Stimulated activated CD8-positive, alpha-beta memory T cell treated with anti-CD3 and anti-CD28 coated beads, Interleukin-15, amount 100 ng/mL, for 48 hours (primary cell): ENCODE results near the gene NME2.
"Not testable (repeated sequence)": the region's sequence is repeated elsewhere in the genome, so short reads cannot be mapped to it uniquely, and the experiment has no call there.

Experiments
- DNase-seq, 2 donors: peaks; one replicate each; pipeline ENCODE4 v3.0.0-alpha.2; 2020; ENCODE audit warnings: low read depth in 2 of 2

NME2 gene

DNA sequence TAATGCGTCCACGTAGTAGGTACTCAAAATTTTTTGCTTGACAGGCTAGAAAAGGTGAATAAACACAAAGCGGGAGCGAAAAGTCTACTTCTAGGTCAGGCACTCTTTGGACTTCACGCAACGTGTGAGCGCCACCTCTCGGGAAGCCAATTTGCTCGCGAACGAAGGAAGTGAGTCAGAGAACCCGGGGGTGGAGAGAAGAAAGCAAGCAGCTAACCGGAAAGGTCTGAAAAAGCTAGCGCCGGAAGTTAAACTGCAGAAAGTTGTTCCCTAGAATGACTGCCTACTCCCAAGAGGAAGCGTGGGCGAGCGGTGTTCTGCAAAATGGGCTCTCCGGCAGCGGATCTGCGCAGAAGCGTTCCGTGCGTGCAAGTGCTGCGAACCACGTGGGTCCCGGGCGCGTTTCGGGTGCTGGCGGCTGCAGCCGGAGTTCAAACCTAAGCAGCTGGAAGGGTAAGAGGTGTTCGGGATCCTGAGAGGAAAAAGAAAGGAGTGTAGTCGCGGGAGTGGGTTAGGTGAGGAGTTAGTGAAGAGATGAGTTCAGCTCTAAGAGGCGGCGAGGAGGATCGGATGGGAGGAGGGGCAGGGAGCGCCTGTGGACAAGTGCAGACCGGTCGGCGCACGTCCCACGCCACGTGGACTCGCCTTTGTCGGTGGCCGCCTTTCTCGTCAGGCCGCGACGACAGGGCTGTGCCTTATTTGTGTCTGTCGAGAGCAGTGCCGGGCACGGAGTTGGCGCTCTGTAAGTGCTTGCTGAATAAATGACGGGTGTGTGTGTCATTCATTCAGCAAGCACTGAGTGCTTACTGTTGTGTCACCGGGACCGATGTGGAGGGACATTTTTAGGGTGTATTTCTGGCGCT lies 12.8 kb upstream of the NME2 start, which contains the start of gene NME1:
Gene NME1 (plus strand): TSS at position 350 of the 863 bp plus-strand sequence. CDS start 2,096 bp downstream, outside the sequence.
- peak; percentile 90 to 91 for DNase-seq

DNA sequence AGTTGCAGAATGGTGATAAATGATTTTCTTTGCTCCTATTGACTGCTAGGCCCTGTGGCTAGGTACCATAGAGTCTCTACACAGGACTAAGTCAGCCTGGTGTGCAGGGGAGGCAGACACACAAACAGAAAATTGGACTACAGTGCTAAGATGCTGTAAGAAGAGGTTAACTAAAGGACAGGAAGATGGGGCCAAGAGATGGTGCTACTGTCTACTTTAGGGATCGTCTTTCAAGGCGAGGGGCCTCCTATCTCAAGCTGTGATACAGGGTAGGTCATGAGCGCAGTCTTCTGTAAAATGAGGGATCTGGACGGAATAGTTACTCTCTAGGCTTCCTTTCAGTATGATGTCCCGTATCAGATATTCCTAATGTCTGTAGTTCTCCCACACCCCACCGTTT lies 12.0 kb upstream of the NME2 start:
- DNase-seq, result no peak

DNA sequence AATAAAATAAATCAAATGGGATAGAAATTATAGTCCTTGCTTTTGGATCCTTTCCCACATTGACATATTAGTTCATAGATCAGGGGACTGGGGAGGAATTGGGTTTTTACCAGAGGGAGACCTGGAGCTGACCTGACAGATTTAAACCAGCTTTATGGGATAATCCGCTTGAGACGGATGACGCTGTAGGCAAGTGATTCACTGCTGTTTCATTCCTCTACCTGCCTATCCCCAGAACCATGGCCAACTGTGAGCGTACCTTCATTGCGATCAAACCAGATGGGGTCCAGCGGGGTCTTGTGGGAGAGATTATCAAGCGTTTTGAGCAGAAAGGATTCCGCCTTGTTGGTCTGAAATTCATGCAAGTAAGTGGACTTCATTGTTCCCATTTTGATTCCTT lies 10.8 kb upstream of the NME2 start:
- no peak for DNase-seq

DNA sequence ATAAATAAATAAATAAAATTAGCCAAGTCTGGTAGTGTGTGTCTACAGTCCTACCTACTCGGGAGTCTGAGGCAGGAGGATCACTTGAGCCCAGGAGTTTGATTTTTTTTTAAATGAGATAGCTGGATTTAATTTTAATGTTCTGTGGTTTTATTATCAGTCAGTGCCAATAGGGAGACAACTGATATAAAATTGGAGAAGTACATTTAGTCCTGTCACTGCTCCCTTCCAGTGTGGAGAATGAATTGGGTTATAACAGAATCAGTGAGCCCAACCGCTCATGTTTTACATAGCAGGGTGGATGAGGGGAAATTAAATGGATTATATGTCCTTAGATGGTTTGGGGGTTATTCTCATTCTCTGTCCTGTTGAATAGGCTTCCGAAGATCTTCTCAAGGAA lies 6.6 kb upstream of the NME2 start:
- DNase-seq, result no peak

DNA sequence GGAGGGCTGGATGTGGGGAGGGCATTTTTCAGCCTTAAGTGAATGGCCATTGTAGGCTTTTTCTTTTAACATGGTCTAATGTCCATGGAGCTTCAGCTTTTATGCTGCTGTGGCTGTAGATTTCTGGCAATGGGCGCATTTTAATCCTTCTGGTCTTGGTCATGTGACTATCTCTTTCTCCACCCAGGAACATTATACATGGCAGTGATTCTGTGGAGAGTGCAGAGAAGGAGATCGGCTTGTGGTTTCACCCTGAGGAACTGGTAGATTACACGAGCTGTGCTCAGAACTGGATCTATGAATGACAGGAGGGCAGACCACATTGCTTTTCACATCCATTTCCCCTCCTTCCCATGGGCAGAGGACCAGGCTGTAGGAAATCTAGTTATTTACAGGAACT lies 4.7 kb upstream of the NME2 start:
- DNase-seq, result no peak

DNA sequence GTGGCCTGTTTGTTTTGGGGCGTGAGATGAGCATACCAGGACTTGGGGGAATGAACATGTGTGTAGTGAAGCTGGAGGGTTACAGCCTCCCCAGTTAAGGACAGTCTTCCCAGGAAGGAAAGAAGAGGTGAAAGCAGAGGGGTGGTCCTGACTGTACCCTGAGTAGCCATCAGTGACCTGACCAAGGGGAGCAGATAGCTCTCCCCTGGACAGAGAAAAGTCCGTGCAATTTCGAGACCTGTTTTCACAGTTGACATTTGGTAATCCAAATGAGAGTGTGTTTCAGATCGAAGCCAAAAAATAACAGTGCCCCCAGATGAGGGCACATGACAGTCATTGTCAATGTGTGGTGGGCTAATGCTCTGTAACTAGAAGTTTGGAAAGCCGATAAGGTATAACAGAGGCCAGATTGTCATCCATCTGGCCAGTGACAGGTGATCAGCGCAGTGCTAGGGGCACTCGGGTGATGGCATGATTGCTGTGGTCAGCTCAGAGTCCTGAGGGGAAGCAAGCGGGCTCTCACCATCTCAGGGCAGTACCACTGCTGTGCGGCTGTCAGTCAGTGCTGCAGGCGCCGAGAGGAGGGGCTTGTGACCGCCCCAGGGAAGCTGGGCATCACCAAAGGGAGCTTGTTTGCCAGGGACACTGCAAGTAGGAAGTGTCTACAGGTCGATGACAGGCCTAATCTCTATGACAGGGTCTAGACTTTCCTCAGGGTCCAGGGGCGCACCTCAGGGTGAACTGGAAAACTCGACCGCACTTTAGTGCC lies 1.1 kb upstream of the NME2 start:
- no peak for DNase-seq

DNA sequence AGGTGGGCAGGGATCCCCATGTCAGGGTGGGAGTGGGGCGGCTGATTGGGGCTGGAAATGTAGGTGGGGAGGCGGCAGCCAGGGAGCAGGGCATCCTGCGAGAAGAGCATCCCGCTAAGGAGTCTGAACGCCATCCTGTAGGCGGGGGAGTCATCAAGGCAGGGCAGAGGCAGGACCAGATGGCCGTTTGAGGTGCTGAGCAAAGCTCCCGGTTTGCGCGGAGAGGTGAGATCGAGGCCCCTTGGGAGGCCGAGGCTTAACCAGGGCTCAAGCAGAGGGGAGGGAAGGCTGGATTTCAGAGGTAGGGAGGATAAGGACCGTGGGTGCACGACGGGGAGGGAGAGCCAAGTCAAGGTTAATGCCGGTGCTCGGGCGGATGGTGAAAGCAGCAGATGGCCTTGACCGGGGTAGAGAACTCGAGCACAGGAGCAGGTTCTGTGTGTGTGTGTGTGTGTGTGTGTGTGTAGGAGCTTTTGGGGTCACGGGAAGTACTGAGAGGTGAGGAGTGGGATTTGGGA lies 472 bp upstream of the NME2 start:
- no peak for DNase-seq

GRCh38 chr17:51166987-51167931 lies 1.0 kb downstream of the NME2 start:
- DNase-seq, result peak; percentile 55 to 69

GRCh38 chr17:51169340-51169739 lies 3.1 kb downstream of the NME2 start:
- no peak for DNase-seq

DNA sequence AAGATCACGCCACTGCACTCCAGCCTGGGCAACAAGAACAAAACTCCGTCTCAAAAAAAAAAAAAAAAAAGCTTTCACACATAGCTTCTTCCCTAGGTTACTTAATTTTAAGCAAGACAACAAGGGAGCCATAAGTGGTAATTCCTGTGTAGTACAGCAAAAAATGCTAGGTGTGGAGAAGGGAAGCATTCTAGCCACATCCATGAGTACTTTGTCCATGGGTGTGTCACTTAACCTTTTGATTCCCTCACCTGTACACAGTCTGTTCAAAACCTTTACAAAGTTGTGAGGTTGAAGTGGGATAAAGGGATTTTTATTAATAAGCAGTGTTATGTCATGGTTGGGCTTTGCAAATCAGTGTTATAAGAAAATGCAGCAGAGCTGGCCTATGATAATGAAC lies 4.5 kb downstream of the NME2 start:
- no peak for DNase-seq

- DNase-seq, result not testable (repeated sequence)
These were observed 5.8 kb downstream of the NME2 start for GRCh38 chr17:51172030-51172429.

- DNase-seq, result no peak
These were observed 14.3 kb downstream of the NME2 start for GRCh38 chr17:51180486-51180885.

DNA sequence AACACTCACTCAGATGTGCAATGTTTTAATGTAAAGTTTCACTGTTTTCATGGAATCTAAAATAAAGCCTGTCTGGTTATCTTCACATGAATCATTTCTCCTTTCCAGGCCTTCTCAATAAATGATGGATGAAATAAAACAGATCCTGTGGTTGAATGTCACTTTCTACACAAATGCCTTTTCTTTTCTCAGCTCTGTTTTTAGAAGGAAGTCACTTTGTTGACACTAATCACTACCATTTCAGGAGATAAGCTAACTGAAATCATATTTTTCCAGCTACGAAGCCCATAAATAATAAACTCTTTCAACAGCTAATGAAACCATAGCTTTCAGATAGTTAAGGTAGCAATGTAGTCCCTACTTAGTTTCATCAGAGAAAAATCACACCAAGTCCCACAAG lies 17.9 kb downstream of the NME2 start:
- DNase-seq, result no peak

DNA sequence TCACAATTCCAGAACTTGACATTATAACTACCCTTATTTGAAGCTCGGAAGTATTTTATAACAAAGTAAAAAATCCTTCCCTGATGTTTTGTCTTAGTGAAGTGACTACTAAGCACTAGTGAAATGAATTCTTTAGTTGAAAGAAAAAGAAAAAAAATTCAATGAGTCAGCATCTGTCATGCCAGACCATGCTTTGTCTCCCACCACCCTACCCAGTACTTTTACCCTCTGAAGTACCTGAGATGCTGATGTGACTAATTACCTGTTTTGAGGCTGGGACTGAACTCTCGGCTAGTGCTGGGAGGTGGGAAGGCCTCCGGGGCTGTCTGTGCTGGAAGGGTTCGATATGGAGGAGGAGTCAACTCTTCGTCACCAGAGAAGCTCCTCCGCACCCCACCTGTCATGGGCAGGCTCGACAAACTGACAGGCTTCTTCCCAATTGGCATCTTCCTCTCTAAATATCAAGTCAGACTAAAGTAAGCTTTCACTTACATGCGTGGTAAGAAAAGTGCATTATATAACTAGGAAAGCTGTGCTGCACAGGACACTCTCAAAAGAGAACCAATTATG lies 19.6 kb downstream of the NME2 start:
- no peak for DNase-seq

GRCh38 chr17:51188271-51188833 lies 22.1 kb downstream of the NME2 start:
- DNase-seq, result no peak

GRCh38 chr17:51189162-51189561 lies 23.0 kb downstream of the NME2 start:
- no peak for DNase-seq

GRCh38 chr17:51189628-51190027 lies 23.4 kb downstream of the NME2 start:
- no peak for DNase-seq

- DNase-seq, result no peak
These were observed 25.7 kb downstream of the NME2 start for GRCh38 chr17:51191895-51192294.

- DNase-seq, result no peak
These were observed 31.5 kb downstream of the NME2 start for GRCh38 chr17:51197754-51198153.

GRCh38 chr17:51200295-51200694 lies 34.1 kb downstream of the NME2 start:
- DNase-seq, result no peak

- DNase-seq, result no peak
These were observed 34.6 kb downstream of the NME2 start for GRCh38 chr17:51200846-51201245.
